GM19467 (cell line): ENCODE data around the gene PPP6R3.
"Not testable (repeated sequence)": the region's sequence is repeated elsewhere in the genome, so short reads cannot be mapped to it uniquely, and the experiment has no call there.

Experiments used
- ATAC-seq: cut with Tn5 transposase; IDR thresholded peaks from one replicate; pipeline ENCODE4 v1.9.1; 2021; ENCODE audit warnings: mild to moderate bottlenecking, moderate library complexity; ENCODE audit not compliant: unreplicated experiment

Gene PPP6R3

GRCh38 chr11:68454767-68455166 lies 5.8 kb upstream of the PPP6R3 start:
- no peak for ATAC-seq

- ATAC-seq: no peak
These were observed 5.1 kb upstream of the PPP6R3 start for GRCh38 chr11:68455485-68455884.

GRCh38 chr11:68457216-68457897 lies 3.2 kb upstream of the PPP6R3 start:
- no peak for ATAC-seq

GRCh38 chr11:68457898-68458249 lies 2.7 kb upstream of the PPP6R3 start:
- ATAC-seq: no peak

GRCh38 chr11:68458340-68458739 lies 2.2 kb upstream of the PPP6R3 start:
- ATAC-seq: not testable (repeated sequence)

GRCh38 chr11:68459886-68460740 lies 439 bp upstream of the PPP6R3 start:
- peak; percentile 86 for ATAC-seq

GRCh38 chr11:68461575-68461917 lies 994 bp downstream of the PPP6R3 start:
- ATAC-seq: no peak

- ATAC-seq: no peak
These were observed 3.2 kb downstream of the PPP6R3 start for GRCh38 chr11:68463714-68464113.

GRCh38 chr11:68467201-68467834 lies 6.8 kb downstream of the PPP6R3 start:
- ATAC-seq: no peak

- ATAC-seq: no peak
These were observed 7.8 kb downstream of the PPP6R3 start for GRCh38 chr11:68468217-68468828.

- no peak for ATAC-seq
These were observed 8.6 kb downstream of the PPP6R3 start for GRCh38 chr11:68469122-68469521.

GRCh38 chr11:68469642-68470041 lies 9.1 kb downstream of the PPP6R3 start:
- ATAC-seq: no peak

GRCh38 chr11:68470304-68470811 lies 9.8 kb downstream of the PPP6R3 start:
- ATAC-seq: no peak

- no peak for ATAC-seq
These were observed 11.1 kb downstream of the PPP6R3 start for GRCh38 chr11:68471360-68472340.

- no peak for ATAC-seq
These were observed 12.2 kb downstream of the PPP6R3 start for GRCh38 chr11:68472778-68473177.

- no peak for ATAC-seq
These were observed 13.1 kb downstream of the PPP6R3 start for GRCh38 chr11:68473693-68474092.

GRCh38 chr11:68475626-68476025 lies 15.1 kb downstream of the PPP6R3 start:
- ATAC-seq: not testable (repeated sequence)

GRCh38 chr11:68479390-68479789 lies 18.8 kb downstream of the PPP6R3 start:
- no peak for ATAC-seq

- ATAC-seq: no peak
These were observed 19.6 kb downstream of the PPP6R3 start for GRCh38 chr11:68480193-68480592.

GRCh38 chr11:68480852-68481510 lies 20.4 kb downstream of the PPP6R3 start:
- no peak for ATAC-seq
